CD8-positive, alpha-beta memory T cell (primary cell): ENCODE measurements around the gene LRRC27. TPM values are rescaled to one million over a fixed set of nuclear protein-coding genes. Genes with fewer than 3 reads are reported as not detected.

Experiments
- CTCF ChIA-PET: fragments of 350-600 bp; sonication (Branson Sonifier 250); formaldehyde crosslinking; loops from one replicate; lab custom pipeline; 2021; ENCODE audit warnings: antibody characterized with exemption; lab: Charles Lee
- POLR2A ChIA-PET: fragments of 350-600 bp; sonication (Branson Sonifier 250); formaldehyde crosslinking; loops from one replicate; lab custom pipeline; 2021; ENCODE audit warnings: antibody characterized with exemption; lab: Charles Lee
- DNase-seq, 5 donors: peaks; one replicate each; pipeline versions ENCODE4 v3.0.0 to v3.0.0-alpha.2; 2020 to 2022; ENCODE audit warnings: mixed read lengths in 1 of 5
- H3K27ac ChIP-seq: one replicate; pipeline ENCODE4 v1.7.0; 2013; ENCODE audit warnings: low read depth, mild to moderate bottlenecking, low read length, moderate library complexity
- H3K27me3 ChIP-seq: 2 replicates; pipeline ENCODE4 v1.7.0; 2013; ENCODE audit warnings: low read length, mild to moderate bottlenecking; ENCODE audit not compliant: insufficient read depth, poor library complexity, severe bottlenecking
- H3K36me3 ChIP-seq: 2 replicates; pipeline ENCODE4 v1.7.0; 2013; ENCODE audit warnings: mild to moderate bottlenecking, low read length, moderate library complexity; ENCODE audit not compliant: insufficient read depth
- H3K4me1 ChIP-seq: 2 replicates; pipeline ENCODE4 v1.7.0; 2013; ENCODE audit warnings: mild to moderate bottlenecking, low read length, moderate library complexity; ENCODE audit not compliant: insufficient read depth
- H3K4me3 ChIP-seq: 2 replicates; pipeline ENCODE4 v1.7.0; 2013; ENCODE audit warnings: mild to moderate bottlenecking, low read length
- H3K9me3 ChIP-seq: 2 replicates; pipeline ENCODE4 v1.7.0; 2013; ENCODE audit warnings: mild to moderate bottlenecking, low read length
- H3K27ac Mint-ChIP-seq, 8 donors: one replicate each; pipeline ENCODE4 v1.8.0; 2020 to 2021; ENCODE audit warnings: mixed read lengths in 8 of 8, mild to moderate bottlenecking in 6 of 8, inconsistent platforms in 3 of 8, moderate library complexity in 3 of 8
- H3K27me3 Mint-ChIP-seq, 2 donors: one replicate each; pipeline ENCODE4 v1.8.0; 2020 to 2021; ENCODE audit warnings: mixed read lengths in 2 of 2, mild to moderate bottlenecking in 1 of 2, moderate library complexity in 1 of 2
- H3K36me3 Mint-ChIP-seq, 3 donors: one replicate each; pipeline ENCODE4 v1.8.0; 2020 to 2021; ENCODE audit warnings: mixed read lengths in 3 of 3, inconsistent platforms in 1 of 3, mild to moderate bottlenecking in 1 of 3
- H3K4me1 Mint-ChIP-seq, 3 donors: one replicate each; pipeline ENCODE4 v1.8.0; 2020 to 2021; ENCODE audit warnings: mixed read lengths in 3 of 3, inconsistent platforms in 1 of 3, mild to moderate bottlenecking in 1 of 3
- H3K4me3 Mint-ChIP-seq, 7 donors: one replicate each; pipeline ENCODE4 v1.8.0; 2020 to 2021; ENCODE audit warnings: mixed read lengths in 7 of 7, mild to moderate bottlenecking in 6 of 7, moderate library complexity in 4 of 7, inconsistent platforms in 2 of 7
- H3K9me3 Mint-ChIP-seq, 5 donors: one replicate each; pipeline ENCODE4 v1.8.0; 2020 to 2022; ENCODE audit warnings: mixed read lengths in 5 of 5, mild to moderate bottlenecking in 3 of 5, moderate library complexity in 2 of 5, inconsistent platforms in 1 of 5
- polyA plus RNA-seq: library from polyadenylated mRNA; unstranded; fragments of 300-500 nt; fragmentation: Illumina TruSeq; gene quantifications from one replicate; pipeline ENCODE4 v1.2.3, GENCODE V29; 2021
- total RNA-seq, 2 experiments: library from RNA; stranded (reverse); gene quantifications; one replicate each; pipeline ENCODE4 v1.2.3, GENCODE V29; 2021

Gene LRRC27
- total and polyA plus RNA-seq, 3 experiments from 2014 or later: 1.8 to 5.7 (median 3.1) TPM

GRCh38 chr10:132368391-132368790 is 36.4 kb downstream of the LRRC27 start:
- H3K36me3 ChIP-seq: no peaks in the 10 kb centered on the region
- Mint-ChIP-seq H3K27me3 (peaks cover 3 to 4% of the 10 kb centered on the region in 2 donors), H3K4me1 (peaks cover 4 to 5% (median 4%) of the 10 kb centered on the region in 3 donors), H3K4me3 (no peak overlapping the region), H3K36me3 (peaks cover 5 to 8% (median 6%) of the 10 kb centered on the region in 3 donors), H3K9me3 (no peaks in the 10 kb centered on the region), H3K27ac (no peak overlapping the region)
- no peaks in the 10 kb centered on the region for H3K27me3 ChIP-seq
- CTCF ChIA-PET: no interaction called here
- DNase-seq: no peak
- POLR2A ChIA-PET: no interaction called here
- no peak overlapping the region for H3K4me3 ChIP-seq
- H3K9me3 ChIP-seq: no peaks in the 10 kb centered on the region
- no peak overlapping the region for H3K27ac ChIP-seq
- peaks cover 4% of the 10 kb centered on the region for H3K4me1 ChIP-seq

DNA sequence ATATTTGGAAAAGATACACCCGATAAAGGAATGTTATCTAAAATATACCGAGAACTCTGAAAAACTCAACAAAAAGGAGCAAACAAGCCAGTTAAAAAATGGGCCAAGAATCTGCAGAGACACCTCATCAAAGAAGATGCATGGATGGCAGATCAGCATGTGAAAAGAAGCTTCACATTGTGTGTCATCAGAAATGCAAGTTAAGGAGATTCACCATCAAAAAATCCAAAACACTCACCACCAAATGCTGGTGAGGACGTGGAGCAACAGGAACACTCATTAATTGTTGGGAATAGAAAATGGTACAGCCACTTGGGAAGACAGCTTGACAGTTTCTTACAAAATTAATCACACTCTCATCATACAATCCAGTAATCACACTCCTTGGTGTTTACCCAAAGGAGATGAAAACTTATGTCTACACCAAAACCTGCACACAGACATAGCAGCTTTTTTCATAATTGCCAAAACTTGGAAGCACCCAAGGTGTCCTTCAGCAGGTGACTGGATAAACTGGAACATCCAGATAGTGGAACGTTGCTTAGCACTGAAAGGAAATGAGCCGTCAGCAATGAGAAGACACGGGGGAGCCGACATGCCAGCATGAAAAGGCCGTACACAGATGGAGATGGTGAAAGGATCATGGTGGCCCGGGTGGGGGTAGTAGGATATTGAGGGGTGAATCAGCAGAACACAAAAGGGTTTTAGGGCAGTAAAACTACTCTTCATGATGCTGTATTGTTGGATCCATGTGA is 37.1 kb downstream of the LRRC27 start:
- peak in 1 of 5 donors; percentile 7 for DNase-seq
- peaks cover 5 to 8% (median 6%) of the 10 kb centered on the region in 3 donors for H3K36me3 Mint-ChIP-seq
- H3K4me1 Mint-ChIP-seq: peaks cover 4 to 5% (median 4%) of the 10 kb centered on the region in 3 donors
- Histone ChIP-seq H3K9me3 (no peaks in the 10 kb centered on the region), H3K4me1 (peaks cover 4% of the 10 kb centered on the region), H3K27me3 (no peaks in the 10 kb centered on the region), H3K36me3 (no peaks in the 10 kb centered on the region), H3K4me3 (no peak overlapping the region), H3K27ac (no peak overlapping the region)
- no peaks in the 10 kb centered on the region for H3K9me3 Mint-ChIP-seq
- no peak overlapping the region for H3K4me3 Mint-ChIP-seq
- CTCF ChIA-PET: no interaction called here
- peaks cover 3 to 4% of the 10 kb centered on the region in 2 donors for H3K27me3 Mint-ChIP-seq
- H3K27ac Mint-ChIP-seq: peak overlapping the region in 1 of 8 donors; percentile 21
- POLR2A ChIA-PET: no interaction called here

DNA sequence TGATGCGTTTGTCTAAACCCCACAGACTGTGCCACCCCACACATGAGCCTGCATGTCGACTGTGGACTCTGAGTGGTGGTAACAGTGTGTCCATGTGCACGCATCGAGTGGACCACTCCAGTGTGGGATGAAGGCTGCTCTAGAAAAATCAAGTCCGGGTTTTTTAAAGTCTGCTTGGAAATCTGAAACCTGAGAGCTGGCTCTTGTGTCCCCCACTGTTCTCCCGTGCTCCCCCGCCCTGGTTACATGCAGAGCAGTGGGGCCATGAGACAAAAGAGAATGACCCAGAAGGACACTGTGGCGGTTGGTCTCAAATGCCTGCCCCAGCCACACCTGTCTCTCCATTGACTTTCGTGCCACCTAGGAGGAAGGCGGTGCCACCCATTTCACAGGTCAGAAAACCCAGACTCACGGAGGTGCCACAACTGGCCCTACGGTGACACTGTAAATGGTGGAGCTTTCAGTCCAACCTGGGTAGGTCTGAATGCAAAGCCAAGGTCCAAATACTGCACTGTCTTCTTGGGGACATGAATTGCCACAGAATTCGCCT is 37.7 kb downstream of the LRRC27 start:
- Histone ChIP-seq H3K27me3 (no peaks in the 10 kb centered on the region), H3K36me3 (no peaks in the 10 kb centered on the region), H3K27ac (no peak overlapping the region), H3K9me3 (no peaks in the 10 kb centered on the region), H3K4me1 (peaks cover 4% of the 10 kb centered on the region), H3K4me3 (no peak overlapping the region)
- H3K9me3 Mint-ChIP-seq: no peaks in the 10 kb centered on the region
- ChIA-PET POLR2A (no interaction called here), CTCF (no interaction called here)
- no peak overlapping the region for H3K4me3 Mint-ChIP-seq
- DNase-seq: peak in 1 of 5 donors; percentile 15
- peaks cover 4 to 5% (median 4%) of the 10 kb centered on the region in 3 donors for H3K4me1 Mint-ChIP-seq
- H3K27ac Mint-ChIP-seq: no peak overlapping the region
- H3K36me3 Mint-ChIP-seq: peaks cover 5 to 8% (median 6%) of the 10 kb centered on the region in 3 donors
- H3K27me3 Mint-ChIP-seq: peaks cover 3 to 4% of the 10 kb centered on the region in 2 donors

DNA sequence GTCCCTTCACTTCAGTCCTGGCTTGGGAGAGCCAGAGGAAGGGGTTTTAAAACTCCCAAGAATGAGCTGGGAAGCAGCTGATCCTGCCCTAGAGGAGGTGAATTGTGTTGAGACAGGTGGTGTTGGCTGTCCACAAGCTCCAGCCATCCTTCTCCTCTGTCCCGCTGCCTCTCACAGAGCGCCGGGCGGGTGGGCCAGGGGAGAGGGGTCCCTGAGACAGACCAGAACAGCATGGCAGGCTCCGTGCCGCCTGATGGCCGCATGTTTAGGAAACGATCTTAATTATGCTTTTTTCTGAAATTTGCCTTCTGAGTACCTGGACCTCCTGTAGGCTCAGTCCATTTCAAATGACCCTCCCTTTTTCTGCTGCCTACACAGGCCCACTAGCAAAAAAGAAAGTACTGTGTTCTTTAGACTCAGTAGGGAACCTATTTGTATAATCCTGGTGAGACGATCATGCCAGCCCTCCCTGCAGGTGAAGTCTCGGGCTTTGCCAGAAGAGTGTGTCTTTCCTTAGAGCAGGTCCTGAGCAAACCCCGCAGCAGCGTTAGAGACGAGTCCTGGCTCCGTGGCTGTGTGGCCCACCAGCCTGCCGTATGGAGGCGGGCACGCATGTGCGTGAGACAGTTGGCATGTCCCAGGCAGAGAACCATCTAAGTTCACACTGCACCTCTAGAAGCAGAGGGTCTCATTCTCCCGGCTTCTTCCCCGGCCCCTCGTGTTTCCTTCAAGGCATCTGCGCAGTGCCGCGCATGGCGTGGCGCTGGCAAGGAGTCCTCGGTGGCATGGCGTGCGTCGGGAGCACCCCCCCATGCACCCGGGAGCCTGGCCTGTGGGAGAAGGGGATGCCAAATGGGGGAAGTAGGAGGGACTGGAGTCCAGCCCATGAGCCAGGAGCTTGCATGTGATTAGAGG is 38.7 kb downstream of the LRRC27 start:
- Mint-ChIP-seq H3K4me1 (peaks cover 4 to 5% (median 4%) of the 10 kb centered on the region in 3 donors), H3K4me3 (no peak overlapping the region), H3K36me3 (peaks cover 5 to 8% (median 5%) of the 10 kb centered on the region in 3 donors), H3K27me3 (peaks cover 3 to 4% of the 10 kb centered on the region in 2 donors), H3K9me3 (no peaks in the 10 kb centered on the region), H3K27ac (no peak overlapping the region)
- Histone ChIP-seq H3K27ac (no peak overlapping the region), H3K4me3 (no peak overlapping the region), H3K4me1 (peaks cover 4% of the 10 kb centered on the region), H3K36me3 (no peaks in the 10 kb centered on the region), H3K9me3 (no peaks in the 10 kb centered on the region), H3K27me3 (no peaks in the 10 kb centered on the region)
- peak in 1 of 5 donors; percentile 41 for DNase-seq
- POLR2A ChIA-PET: no interaction called here
- CTCF ChIA-PET: no interaction called here

GRCh38 chr10:132371641-132372081 is 39.7 kb downstream of the LRRC27 start:
- H3K9me3 Mint-ChIP-seq: no peaks in the 10 kb centered on the region
- CTCF ChIA-PET: no interaction called here

GRCh38 chr10:132372516-132373095 is 40.6 kb downstream of the LRRC27 start:
- Mint-ChIP-seq H3K36me3 (peaks cover 0 to 8% (median 3%) of the 10 kb centered on the region in 3 donors), H3K27me3 (peaks cover 3 to 4% of the 10 kb centered on the region in 2 donors), H3K4me1 (peaks cover 4 to 5% (median 4%) of the 10 kb centered on the region in 3 donors), H3K4me3 (no peak overlapping the region), H3K27ac (peak overlapping the region in 1 of 8 donors; percentile 88), H3K9me3 (no peaks in the 10 kb centered on the region)
- ChIA-PET CTCF (no interaction called here), POLR2A (interaction anchor here (0.7 kb wide), 1 partner anchor 75 kb away, joined by 3 read pairs; no protein-coding TSS in a partner anchor)
- Histone ChIP-seq H3K9me3 (no peaks in the 10 kb centered on the region), H3K4me3 (no peak overlapping the region), H3K27me3 (no peaks in the 10 kb centered on the region), H3K4me1 (peaks cover 4% of the 10 kb centered on the region), H3K36me3 (no peaks in the 10 kb centered on the region), H3K27ac (no peak overlapping the region)
- peak in 1 of 5 donors; percentile 41 for DNase-seq

More at GRCh38 chr10:132371641-132372081, 39.7 kb downstream of the LRRC27 start:
- Mint-ChIP-seq H3K4me1 (peaks cover 4 to 5% (median 4%) of the 10 kb centered on the region in 3 donors), H3K4me3 (no peak overlapping the region), H3K36me3 (peaks cover 5 to 8% (median 5%) of the 10 kb centered on the region in 3 donors), H3K27ac (no peak overlapping the region), H3K27me3 (peaks cover 3 to 4% of the 10 kb centered on the region in 2 donors)
- peak in 1 of 5 donors; percentile 49 for DNase-seq
- Histone ChIP-seq H3K27ac (no peak overlapping the region), H3K36me3 (no peaks in the 10 kb centered on the region), H3K9me3 (no peaks in the 10 kb centered on the region), H3K4me3 (no peak overlapping the region), H3K4me1 (peaks cover 4% of the 10 kb centered on the region), H3K27me3 (no peaks in the 10 kb centered on the region)
- POLR2A ChIA-PET: no interaction called here

DNA sequence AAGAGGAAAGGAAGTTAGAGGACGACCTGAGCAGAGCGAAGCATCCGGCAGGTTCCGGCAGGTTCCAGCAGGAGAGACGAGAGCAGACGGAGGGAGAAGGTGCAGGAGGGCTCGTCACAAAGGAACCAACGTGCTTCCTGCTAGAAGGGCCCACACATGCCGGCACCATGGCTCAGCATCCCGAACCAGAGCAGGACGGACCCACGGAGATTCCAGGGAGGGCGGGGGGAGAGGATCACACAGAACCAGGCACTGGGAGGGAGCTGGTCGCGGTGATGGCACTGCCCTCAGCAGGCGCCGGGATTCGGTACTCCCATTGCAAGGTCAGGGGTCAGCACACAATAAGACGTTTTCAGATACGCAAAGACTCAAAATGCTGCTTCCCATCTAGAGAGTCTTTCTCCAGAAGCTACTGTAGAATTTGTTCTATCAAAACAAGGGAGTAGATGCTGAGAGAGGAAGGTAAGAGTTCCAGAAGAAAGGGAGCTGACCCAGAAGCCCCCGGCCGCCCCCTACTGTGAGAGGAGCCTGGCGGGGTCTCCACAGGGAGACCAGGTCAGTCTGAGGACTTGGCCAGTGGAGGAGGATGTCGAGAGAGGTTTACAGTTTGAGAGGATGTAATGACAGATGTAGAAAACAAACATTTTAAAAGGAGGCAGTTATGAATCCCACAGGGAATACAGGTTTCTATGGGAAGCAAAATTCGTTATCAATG is 41.4 kb downstream of the LRRC27 start:
- no peaks in the 10 kb centered on the region for H3K36me3 ChIP-seq
- H3K27me3 ChIP-seq: no peaks in the 10 kb centered on the region
- peak in 1 of 5 donors; percentile 40 for DNase-seq
- POLR2A ChIA-PET: interaction anchor here (0.7 kb wide), 1 partner anchor 74 kb away, joined by 3 read pairs; no protein-coding TSS in a partner anchor
- H3K4me3 ChIP-seq: no peak overlapping the region
- H3K4me1 Mint-ChIP-seq: peaks cover 4 to 5% (median 4%) of the 10 kb centered on the region in 3 donors
- CTCF ChIA-PET: no interaction called here
- H3K27me3 Mint-ChIP-seq: peaks cover 3 to 4% of the 10 kb centered on the region in 2 donors
- peaks cover 4% of the 10 kb centered on the region for H3K4me1 ChIP-seq
- peak overlapping the region in 2 of 8 donors; percentile 26 to 88 for H3K27ac Mint-ChIP-seq
- H3K27ac ChIP-seq: no peak overlapping the region
- H3K36me3 Mint-ChIP-seq: peaks cover 0 to 3% (median 3%) of the 10 kb centered on the region in 3 donors
- no peak overlapping the region for H3K4me3 Mint-ChIP-seq
- no peaks in the 10 kb centered on the region for H3K9me3 ChIP-seq
- H3K9me3 Mint-ChIP-seq: no peaks in the 10 kb centered on the region
